ENCODE results near the gene CASK.
"Not testable (repeated sequence)": the region's sequence is repeated elsewhere in the genome, so short reads cannot be mapped to it uniquely, and the experiment has no call there.

The CASK gene

DNA sequence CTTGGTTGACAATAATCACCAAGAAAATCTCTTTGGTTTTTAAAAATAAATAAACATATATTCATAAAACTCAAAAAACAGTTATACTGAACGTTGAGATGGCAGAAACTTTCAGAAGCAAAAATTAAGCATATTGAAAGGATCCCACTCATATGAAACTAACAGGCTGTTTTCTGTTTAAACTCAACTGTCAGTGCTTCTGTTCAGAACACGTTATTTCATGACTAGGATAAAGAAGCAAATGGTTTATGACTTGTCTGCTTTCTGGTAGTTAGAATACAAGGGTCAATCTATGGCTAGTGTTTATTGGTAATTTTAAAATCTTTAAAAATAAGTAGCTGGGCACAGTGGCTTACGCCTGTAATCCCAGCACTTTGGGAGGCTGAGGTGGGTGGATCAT, 195.2 kb downstream of the CASK start:
- DNase-seq, result no peak

DNA sequence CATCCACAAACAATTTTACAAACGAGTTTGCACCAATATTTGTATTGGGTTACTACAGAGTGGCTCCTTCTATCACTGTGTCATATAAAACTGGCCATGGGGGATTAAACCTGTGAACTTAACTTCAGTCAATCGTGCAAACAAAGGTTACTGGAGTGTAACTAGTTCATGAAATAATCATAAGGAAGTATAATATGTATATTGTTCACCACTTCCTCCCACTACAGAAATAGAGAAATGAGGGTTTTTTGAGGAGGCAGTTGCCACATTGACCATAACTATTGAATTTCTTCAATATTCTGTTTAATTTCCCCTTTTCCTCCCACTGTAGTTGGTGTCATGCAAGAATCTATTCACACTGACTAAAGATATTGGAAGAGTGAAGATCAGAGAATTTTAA, 199.5 kb downstream of the CASK start, which contains the start of gene GPR82:
TSS of gene GPR82 (plus strand) at position 356 of the 400 bp plus-strand sequence. CDS start 2,846 bp downstream, outside the sequence.
- DNase-seq, result no peak

DNA sequence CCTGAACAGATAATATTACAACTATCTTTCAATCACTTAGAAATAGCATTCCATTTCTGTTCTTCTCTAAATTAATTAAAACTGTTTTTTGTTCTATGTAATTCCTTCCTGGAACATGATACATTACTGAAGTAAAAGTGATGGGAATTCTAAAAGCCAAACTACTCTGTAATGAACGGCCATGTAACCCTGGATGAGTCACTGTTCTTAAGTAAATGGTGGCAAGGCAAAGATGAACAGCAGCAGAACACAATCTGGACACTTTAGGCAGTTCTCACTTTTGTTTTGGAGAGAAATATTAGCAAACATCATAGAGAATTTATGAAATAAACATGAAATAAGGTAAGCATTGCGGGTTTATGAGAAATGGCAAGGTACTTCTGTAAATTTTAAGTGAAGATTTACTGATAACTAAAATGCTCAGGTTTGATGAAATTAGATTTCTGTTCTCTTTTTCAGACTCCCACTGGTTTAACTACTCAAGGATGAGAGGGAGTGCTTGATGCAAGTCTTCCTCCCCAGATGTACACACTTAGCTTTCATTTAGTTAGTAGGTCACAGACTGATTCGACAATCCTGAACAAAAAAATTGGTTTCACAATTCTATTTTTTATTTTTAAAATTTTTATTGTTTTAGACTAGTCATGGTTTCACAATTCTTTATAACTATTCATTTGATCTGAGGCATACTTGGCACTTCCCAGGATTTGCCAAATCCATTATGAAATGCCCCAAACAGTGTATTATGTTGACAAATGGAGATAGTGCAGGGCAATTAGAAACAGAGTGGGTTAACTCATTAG, 200.3 kb downstream of the CASK start:
- DNase-seq, result no peak

DNA sequence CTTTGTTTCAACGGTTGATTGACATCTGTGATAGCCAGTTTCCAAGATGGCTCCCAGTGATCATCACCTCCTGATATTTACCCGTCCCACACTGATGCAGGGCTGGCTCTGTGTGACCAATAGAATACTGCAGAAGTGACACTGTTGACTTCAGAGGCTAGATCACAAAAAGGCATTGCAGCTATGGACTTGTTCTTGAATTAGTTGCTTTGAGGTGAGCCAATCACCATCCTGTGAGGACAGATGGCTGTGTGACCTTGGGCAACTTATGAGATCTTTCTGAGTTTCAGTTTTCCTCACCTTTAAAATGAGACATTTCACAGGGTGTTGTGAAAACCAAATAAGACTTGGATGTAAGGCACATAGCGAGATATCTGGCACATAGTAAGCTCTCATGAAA, 201.1 kb downstream of the CASK start:
- no peak for DNase-seq

DNA sequence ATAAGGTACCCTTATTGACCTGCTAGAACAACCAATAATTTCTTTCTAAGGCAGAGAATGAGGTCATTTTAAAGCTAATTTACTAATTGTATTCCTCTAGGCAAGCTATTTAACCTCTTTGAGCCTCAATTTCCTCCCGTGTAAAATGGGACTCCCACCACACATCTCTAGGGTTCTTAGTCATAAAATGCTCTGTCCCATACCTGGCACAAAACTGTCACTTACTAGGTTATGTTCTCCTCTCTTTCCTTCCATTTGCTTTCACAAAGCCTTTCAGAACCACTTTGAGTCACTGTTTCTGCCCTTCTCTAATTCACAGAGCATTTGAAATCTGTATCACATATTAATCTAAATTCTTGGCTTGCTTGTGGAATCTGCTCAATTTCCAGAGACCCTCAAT, 201.8 kb downstream of the CASK start:
- DNase-seq, result no peak

DNA sequence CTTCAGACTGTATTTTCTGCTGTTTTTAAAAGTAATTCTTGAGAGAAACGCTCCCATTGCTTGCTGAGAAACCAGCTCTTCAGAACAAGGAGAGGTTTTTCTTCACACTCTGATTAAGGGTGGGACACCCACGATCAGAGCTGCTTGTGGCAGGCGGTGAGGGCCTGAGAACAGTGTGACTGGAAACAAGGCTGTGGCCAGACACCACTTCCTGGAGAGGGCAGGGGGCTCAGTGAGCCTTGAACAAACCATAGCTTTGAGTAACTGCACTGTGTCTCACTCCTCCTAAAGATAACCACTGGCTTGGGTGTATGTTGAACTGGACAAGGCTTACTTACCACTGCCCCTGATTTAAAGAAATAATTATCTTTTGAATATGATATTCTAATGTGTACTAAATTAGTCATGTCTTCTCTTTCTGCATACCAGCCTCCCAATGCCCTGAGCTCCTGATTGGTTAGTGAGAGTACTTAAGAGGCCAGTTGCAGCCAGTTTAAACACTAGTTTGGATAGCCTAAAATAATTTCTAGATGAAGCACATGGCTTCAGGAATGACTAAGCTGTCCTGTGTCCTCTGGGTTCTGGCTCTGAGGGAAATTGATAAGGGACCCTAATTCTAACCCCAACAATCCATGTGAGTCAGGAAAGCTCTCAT, 203.1 kb downstream of the CASK start:
- no peak for DNase-seq

DNA sequence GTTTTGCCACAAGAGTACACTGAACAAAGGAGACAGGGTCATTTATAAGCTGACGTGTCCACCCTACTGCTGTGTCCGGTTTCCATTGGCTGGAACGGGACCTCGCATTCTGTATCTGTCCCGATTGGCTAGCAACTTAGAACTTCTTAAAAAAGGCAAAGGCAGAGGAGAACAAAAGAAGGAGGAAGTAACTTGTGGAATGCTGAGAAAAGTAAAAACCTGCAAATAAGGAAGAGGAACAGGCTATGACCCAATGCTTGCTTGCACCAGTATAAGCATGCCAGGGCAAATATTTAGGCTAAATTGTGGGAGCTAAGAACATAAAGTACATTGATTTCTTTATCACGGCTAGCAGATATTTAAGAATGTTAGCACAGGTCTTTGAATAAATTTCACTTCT, 203.7 kb downstream of the CASK start:
- not testable (repeated sequence) for DNase-seq

DNA sequence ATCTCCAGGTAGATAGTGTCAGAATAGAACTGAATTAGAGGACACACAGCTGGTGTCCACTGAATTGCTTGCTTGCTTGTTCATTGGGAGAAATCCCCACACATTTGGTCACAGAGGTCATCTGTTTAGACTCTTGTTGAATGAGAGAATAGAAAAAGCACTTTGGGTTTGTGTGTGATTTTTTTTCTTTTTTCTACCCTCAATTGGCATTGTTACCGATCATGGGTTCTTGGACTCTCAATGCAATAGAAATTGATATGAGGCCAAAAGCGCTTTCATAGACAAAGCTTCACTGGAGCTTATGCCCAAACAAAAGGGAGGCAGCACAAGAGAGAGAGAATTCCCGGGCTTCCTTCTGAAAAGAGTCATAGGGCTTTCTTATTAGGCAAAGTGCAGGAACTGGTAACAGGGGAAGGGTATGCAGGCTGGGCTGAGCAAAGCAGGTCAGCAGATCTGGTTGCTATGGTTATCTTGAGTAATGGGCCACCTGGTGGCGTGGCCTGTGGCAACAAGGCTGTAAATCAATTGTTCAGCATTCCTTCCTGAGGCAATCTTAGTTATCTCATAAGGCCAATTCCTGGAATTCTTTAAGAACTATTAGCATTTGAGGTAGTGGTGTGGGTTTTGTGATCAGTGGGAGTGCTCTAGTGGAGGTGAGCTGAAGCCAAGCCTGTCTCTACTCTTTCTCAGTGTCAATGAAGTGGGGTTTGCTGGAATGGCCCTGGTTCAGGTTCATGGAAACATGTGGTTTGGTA, 204.7 kb downstream of the CASK start:
- DNase-seq, result no peak

DNA sequence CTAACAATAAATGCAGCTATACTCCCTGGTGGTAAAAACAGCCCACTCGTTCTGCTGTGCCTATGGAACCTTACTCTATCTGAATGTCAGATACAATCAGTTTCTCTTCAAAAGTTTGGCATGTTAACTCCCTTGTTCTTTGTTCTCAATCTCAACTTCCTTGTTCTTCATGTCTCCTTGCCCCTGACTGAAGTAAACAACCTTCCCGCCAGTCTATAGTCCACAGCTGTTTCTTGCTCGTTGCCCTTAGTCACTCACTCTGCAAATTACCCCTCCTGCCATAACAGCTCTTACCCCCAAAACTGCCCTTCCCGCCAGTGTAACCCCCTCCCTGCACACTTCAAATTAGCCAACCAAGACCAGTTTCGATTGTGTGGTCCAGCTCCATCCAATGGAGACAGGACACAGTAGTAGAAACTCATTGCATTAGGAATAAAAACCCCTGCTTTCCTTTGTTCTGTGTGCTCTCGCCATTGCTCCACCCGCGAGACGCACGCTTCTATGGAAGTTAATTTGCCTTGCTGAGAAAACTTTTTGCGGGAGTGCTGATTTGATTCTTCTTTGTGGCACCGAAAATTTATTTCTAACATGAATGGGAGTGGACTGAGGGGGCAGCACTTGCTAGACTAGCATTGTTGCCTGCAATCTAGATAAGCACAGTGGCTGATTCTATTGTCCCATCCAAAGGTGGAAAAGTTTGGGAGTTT, 206.4 kb downstream of the CASK start:
- DNase-seq, result no peak

DNA sequence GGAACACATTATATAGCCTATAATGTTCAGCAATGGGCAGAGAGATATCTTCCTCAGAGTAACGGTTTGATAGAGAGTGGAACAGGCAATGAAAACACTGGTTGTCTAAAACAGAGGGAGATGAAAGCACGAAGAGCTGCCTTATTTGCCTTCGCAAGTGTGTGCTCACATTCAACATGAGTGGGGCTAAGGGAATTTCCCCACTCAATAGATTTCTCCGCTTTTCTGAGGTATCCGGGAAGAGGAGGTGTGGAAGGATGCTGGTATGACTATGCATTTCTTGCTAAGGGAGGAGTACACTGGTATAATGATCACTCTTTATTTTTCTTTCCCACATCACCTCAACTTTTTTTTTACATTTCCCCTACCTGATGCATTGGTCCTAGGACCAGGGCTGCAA, 207.1 kb downstream of the CASK start:
- DNase-seq, result no peak

DNA sequence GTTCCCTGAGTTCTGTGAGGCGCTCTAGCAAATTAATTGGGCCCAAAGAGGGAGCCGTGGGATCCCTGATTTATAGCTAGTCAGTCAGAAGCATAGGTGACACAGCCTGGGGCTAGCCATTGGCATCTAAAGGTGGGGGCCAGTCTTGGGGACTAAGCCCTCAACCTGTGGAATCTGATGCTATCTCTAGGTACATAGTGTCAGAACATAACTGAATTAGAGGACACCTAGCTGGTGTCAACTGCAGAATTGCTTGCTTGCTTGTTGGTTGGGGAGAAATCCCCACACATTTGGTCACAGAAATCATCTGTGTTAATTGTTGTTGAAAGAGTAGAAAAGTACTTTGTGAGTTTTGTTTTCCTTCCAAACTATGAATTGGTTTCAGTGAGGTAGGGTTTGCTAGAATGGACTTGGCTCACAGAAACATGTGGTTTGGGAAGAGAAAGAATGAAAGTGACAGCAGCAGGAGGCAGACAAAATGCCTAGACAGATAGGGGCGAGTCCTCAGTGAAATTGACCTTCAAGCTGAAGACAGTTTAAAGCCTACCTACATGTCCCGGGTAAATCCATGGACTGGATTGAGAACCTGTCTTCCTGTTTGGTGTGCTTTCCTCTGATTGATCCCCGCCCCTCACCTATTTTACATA, 212.2 kb downstream of the CASK start:
- DNase-seq, result no peak

DNA sequence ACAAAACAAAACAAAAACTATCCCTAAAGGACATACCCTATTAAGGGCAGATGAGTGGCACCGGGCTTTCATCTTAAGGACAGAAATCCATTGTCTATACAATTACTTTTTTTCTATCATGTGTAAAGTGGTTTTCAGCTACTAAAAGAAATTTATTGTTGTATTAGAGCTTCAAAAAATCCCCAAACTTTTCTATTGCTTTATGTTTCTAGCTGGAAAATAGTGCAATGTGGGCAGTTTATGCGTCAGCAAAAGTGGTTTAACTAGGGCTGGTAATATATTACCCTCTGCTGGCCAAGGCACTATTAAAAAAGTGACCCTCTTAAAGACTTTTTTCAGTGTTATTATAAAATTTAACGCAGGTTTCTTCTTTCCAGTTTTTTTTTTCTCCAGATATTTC, 214.9 kb downstream of the CASK start:
- no peak for DNase-seq

DNA sequence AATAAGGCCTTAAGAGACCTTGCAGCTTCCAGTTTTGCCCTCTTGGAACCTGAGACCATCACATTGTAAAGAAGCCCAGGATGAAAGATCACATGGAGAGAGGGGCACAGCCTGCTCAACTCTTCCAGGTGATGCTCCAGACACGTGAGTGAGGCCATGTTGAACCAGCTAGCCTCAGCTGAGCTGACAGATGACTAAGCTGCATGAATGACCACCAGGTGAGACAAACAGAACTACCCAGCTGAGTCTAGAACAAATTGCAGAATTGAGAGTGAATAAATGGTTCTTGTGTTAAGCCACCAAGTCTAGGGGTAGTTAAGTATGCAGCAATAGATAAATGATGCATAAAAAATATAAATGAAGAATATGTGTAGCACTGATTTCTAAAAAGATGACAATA, 216.1 kb downstream of the CASK start:
- no peak for DNase-seq

DNA sequence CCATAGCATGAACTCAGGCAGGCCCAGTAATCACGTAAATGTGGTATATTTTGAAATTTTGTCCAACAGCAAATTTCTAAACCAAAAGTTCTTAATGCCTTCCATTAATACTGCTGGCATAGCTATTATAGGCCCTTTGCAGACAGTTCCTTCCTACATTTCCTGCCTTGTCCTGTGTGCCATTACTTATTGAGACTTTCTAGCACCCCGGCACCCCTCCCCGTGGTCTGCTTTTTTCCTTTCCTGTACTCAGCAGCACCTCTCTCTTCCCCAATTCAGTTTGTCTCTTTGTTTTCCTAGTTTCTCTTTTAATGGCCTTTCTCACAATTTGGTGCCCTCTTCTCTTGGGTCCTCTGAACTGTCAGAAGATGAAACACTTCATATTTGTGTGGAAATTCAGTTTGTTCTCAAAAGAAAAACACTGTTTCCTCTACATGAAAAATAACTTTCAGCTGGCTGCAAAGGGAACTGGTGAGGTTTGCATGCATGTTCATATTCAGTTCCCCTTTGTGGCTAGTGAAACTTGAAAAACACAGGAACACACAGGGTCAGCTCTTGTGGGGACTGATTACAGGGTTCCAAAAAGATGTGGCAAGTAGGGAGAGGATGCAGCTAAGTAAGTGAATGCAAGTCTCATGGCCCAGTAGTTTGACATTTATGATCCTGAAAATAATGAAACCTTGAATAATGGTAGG, 217.5 kb downstream of the CASK start:
- DNase-seq, result peak; percentile 9

DNA sequence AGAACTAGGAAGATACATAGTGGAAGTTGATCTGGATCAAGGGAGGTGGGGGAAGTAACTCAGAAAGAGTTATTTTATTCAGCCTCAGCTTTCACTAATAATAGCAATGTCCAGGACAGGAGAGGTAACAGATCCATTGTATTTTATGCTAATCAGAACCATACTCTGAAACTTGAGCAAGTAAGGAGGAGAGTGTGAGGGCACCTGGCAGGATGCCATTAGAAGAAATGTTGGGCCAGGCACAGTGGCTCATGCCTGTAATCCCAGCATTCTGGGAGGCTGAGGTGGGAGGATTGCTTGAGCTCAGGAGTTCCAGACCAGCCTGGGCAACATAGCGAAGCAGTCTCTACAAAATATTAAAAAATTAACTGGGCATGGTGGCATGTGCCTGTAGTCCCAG, 218.3 kb downstream of the CASK start:
- no peak for DNase-seq

DNA sequence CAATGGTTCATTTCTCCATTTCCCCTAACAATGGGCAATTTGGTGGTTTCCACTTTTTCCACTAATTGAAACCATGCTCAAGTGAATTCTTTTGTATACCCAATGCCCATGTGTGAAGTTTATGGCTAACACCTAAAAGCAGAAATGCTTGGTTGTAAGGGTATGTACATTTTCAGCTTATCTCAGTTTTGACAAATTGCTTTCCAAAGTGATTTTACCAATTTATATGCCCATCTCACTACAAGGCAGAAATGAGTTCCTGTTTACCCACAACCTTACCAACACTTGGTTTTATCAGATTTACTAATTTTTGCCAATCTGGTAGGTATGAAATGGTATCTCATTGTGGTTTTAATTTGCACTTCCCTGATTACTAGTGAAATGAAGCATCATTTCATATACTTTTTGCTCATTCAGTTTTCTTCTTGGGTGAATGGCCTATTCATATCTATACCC, 219.8 kb downstream of the CASK start:
- no peak for DNase-seq

DNA sequence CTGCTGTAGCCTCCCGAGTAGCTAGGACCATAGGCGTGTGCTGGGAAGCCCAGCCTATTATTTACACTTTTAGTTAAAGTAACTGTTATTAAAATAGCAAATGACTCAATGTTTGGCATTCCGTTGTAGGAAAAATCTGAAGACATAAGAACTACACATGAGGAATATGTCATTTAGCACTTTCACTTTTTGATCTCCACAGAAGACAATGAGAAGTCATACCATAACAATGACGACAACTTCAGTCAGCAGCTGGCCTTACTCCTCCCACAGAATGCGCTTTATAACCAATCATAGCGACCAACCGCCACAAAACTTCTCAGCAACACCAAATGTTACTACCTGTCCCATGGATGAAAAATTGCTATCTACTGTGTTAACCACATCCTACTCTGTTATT, 227.9 kb downstream of the CASK start:
- no peak for DNase-seq

DNA sequence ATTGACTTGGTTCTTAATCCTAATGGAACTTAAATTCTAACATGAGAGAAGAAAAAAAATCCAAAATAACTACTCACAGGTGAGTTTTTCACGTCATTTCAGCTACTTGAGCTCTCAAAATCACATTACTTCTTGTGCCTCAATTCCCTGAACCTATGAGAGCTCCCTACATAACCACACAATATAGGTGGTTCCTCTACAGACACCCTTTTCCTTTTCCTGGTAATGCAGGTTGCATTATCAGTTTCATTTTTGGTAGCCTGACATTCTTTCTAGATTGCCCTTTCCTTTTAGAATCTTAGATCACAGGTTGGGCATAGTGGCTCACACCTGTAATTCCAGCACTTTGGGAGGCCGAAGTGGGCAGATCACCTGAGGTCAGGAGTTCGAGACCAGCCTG, 230.3 kb downstream of the CASK start:
- no peak for DNase-seq

DNA sequence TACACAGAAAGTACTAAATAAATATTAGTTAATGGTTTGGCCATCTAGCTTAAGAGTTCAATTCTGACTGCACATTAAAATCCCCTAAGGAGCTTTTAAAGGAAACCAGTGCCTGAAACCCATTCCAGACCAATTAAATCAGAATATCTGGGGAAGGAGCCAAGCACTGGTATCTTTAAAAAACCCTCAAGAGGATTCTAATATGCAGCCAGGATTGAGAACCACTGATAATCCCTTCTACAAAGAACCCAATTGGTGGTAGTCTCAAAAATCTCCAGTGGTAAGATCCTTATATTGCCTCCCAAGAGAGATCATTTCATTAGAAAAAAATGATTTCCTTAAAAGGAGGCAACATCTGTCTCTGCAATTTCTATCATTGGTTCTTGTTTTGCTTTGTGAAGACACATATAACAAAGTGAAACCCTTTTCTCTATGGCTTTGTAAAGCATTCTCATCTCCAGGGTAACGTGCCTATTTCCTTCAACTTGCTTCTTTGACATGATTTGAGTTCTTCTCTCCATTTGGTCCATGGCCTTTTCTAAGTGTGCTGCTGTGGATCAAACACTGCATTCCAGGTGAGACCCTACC, 231.1 kb downstream of the CASK start:
- no peak for DNase-seq

DNA sequence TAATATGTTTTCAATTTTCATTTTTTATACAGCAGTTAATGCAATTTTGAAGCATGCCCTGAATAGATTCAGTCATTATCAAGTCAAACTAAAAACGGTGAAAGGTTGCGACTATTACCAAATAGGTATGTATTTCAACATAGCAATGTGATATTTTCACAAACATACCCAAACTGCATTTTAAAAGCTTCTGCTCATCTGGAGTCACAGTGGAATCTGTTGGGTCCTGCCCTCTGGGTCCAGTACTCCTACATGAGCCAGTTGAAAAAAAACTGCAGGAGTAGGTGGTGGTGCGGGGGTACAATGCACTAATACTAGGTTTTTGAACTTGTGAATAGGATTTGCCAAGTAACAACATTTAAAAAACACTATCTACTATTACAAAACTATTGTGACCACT, 233.6 kb downstream of the CASK start:
- DNase-seq, result no peak

DNA sequence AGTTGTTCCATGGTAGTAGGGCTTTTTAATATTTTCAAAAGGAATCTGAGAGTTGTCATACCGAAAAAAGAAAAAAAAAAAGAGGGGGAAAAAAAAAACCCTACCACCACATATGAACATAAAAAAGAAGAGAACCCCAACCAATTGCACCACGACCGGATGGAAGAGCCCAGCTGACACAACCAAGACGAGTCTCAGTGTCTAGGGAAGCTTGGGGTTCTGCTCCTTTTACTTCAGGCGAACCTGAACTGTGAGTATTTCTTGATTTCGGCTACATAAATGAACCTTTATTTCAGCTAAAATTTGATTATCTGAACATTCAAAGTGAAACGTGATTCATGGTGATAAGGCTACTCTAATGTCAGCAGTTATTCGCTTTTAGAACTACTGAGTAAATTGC, 234.5 kb downstream of the CASK start, which contains the start of gene GPR34:
TSS of gene GPR34 (plus strand) at position 139 of the 400 bp plus-strand sequence. CDS start 6,661 bp downstream, outside the sequence.
- no peak for DNase-seq

All from hematopoietic multipotent progenitor cell treated with erythropoietin and hydrocortisone succinate and interleukin-3 and kit ligand, for 8 days (in vitro differentiated cells).